Measurements from ENCODE around the gene RAC2. TPM values are rescaled to one million over a fixed set of nuclear protein-coding genes. Genes with fewer than 3 reads are reported as not detected.
"Not testable (repeated sequence)": the region's sequence is repeated elsewhere in the genome, so short reads cannot be mapped to it uniquely, and the experiment has no call there.

RAC2 gene
- total RNA-seq, 1 donor from 2014 or later: not detected

DNA sequence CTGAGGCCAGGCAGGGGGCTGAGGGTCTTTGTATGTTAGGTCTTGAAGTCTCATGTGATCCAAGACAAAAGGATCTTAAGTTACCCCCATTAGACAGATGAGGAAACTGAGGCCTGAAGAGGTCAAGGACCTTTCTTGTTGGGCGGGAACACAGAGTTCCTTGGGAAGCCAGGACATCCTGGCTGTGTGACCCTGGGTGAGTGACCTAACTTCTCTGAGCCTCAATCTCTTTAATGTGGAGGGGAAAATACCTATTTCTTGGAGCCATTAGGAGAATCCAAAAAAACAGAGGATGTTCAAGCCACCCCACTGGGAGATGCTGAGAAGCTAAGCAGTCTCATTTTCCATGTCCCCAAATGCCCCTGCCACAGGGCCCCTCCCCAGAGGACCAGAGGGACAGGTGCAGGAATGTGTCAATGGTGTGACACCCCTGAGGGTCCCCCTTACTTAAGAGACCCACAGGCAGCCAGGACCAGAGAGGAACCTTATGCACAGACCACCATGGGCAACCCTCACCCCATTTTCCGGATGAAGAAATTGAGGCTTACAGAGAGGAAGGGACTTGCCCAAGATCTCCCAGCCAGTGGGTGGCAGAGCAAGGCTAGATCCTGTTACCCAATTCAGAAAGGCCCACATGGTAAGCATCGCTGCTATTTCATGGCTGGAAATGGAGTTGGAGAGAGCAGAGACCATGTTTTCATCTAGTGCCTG lies 8.0 kb downstream of the RAC2 start:
- DNase-seq (ENCODE audit: low read depth): no peak

DNA sequence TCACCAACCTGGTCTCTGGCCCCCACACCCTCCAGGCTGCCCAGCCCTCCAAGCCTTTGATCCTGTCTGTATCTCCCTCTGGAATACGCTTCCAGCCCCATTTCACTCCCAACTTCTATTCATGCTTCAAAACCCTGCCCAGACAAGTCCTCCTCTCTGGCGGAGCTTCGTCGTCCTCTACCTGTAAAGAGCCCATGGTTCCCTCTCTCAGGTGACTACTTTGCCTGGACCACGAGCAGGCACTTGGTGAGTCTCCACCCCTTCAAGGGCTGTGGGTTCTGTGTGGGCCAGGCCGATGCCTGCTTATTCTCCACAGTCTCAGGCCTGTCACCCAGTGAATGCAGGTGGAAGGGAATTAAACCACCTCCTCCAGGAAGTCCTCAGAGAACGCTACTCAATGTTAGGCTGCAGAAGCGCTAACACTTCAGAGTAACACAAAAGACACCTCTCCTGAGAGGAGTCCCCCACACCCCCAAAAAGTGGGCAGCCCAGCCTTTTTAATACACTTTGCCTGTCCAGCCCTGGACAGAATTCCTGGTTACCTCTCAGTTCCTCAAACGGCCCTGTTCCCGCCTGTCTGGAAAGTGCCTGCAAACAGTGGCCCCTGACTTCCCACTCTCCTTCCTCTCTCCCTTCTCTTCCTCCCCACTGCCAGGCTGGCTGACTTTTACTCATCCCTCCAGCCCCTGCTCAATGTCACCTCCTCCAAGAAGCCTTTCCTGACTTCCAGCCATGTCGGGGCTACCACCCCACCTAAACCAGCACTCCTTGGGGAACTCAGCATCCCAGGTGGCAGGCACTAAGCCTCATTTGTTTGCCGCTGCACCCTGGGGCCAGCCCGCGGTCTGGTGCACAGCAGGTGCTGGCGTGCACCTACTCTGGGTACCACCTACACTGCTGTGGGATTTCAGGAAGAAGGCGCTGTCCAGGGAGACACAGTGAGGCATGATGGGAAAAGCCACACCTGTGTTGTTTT lies 9.0 kb downstream of the RAC2 start:
- no peak for DNase-seq (ENCODE audit: low read depth)

DNA sequence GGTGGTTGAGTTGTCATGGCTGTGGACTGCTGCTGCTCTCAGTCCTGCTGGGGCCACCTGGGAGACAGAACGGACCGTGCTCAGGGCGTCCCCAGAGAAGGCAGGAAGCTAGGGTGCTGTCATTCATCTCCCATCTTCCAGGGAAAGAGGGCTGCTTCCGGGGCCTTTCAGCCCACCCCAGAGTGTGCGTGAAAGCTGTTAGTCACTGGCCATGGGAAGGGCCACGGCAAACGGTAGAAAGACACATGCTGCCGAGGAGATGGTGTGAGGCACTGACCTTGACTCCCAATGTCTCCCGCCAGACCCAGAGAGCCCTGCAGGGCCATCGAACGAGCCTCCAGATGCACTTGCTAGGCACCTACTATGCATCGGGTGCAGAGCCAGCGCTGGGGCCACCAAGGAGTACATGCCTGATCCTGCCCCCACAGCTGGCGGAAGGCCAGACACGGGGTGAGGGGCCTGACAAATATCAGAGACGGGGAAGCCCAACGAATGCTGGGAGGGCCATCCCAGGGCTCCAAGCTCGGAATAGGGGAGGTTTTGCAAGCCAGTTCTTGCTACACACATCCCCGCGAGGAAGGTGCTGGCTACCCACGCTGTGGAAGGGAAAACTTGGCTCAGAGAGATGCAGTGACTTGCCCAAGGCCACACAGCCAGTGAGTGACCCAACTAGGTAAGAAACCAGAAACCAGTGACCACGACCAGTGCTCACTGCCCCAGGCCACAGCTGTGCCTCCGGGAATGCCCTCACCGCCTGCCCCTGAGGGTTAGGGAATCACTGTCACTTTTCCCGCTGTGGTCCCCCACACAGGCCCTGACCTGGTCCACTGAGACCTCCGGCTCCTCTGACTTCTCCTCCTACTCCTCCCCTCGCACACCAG lies 10.1 kb downstream of the RAC2 start:
- DNase-seq (ENCODE audit: low read depth): no peak

DNA sequence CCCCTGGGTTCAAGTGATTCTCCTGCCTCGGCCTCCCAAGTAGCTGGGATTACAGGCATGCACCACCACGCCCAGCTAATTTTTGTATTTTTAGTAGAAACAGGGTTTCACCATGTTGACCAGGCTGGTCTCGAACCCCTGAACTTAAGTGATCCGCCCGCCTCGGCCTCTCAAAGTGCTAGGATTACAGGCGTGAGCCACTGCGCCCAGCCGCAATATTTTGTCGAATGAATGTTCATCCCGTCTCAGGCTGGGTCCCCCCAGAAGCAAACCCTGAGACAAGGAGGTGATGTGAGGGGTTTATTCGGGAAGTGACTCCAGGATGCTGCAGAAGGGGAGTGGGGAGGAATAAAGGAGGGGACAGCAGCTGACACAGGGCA lies 10.7 kb downstream of the RAC2 start:
- not testable (repeated sequence) for DNase-seq (ENCODE audit: low read depth)

DNA sequence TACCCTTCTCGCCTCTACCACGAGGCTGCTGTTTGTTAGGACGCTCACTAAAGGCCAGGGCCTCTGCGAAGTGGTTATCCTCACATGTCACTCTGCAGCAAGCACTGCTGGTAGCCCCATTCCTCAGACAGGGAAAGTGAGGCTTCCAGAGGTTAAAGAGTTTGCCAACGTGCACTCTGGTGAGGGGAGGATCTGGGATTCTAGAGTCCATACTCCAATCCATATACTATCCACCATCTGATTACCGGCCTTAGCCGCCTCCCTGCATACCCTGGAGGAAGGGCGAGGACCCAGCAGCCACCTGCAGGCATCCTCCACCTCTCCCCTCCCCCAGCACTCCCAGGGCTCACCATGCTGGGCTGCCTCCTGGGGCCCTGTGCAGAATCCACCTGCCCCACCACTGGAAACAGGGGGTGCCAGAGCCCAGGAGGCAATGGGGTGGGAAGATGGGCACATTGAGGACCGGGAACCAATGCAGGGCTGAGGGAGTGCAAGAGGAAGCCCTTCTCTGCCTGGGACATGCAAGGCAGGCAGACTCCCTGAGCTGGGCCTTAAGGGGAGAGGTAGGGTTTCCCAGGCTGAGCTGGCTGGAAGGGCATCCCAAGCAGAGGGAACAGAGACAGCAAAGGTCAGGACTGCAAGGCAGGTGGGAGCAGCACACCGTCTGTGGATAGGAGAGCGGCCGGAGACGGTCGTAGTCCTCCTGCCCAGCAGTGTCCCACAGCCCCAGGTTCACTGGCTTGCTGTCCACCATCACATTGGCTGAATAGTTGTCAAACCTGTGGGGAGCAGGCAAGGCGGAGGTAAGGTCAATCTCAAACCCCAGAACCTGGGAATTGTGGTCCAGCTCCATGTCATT lies 11.7 kb downstream of the RAC2 start:
- no peak for DNase-seq (ENCODE audit: low read depth)

DNA sequence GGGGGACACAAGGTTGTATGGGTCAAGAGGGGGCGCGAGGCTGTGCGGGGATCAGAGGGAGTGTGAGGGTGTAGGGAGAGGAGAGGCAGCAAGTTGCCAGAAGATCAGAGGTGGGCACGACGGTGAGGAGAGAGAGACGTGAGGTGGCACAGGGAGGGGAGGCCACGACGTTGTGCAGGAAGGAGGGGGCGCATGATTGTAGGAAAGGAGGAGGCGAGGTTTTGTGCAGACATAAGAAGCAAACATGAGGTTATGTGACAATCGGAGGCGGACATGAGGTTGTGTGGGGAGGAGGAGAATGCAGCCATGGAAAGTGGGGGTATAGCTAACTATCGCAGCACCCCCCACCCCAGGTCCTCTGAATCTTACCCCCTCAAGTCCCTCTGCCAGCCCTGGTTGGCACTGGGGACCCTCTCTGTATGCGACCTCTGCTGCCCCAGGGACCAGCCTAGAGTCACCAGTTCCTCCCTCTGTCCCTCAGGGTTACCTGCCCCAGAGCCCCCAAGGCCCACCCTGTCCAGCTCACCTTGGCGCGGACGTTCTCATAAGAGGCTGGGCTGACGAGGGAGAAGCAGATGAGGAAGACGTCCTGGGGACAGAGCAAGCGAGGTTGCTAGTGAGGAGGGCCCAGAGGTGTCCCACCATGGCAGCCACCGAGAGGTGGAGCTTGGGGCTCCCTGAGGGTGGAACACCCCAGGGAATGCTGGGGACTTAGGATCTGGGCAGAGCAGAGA lies 12.5 kb downstream of the RAC2 start:
- no peak for DNase-seq (ENCODE audit: low read depth)

DNA sequence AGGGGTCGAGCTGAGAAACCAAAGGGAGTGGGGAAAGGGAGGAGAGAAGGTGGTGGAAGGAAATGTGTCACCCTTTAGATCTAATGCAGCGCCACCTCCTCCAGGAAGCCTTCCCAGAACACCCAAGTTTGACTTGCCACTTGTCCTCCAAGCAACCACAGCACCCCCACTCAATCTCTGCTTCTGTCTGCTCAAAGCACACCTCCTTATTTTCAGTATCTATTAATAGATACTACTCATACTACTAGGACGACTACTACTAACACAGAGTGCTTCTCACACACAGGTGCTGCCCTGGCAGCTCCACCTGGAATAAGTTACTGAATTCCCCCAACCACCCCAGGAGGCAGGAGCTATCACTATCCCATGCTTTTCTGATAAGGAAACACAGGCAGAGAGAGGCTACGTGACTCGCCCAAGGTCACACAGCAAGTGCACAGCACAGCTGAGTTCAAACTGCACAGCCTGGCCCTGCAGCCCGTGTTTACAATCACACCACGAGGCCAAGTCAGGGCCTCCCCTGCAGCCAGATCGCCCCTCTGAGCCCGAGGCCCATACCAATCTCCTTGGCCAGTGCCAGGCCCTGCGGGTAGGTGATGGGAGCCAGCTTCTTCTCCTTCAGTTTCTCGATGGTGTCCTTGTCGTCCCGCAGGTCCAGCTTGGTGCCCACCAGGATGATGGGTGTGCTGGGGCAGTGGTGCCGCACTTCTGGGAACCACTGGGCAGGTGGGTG lies 13.2 kb downstream of the RAC2 start:
- no peak for DNase-seq (ENCODE audit: low read depth)

DNA sequence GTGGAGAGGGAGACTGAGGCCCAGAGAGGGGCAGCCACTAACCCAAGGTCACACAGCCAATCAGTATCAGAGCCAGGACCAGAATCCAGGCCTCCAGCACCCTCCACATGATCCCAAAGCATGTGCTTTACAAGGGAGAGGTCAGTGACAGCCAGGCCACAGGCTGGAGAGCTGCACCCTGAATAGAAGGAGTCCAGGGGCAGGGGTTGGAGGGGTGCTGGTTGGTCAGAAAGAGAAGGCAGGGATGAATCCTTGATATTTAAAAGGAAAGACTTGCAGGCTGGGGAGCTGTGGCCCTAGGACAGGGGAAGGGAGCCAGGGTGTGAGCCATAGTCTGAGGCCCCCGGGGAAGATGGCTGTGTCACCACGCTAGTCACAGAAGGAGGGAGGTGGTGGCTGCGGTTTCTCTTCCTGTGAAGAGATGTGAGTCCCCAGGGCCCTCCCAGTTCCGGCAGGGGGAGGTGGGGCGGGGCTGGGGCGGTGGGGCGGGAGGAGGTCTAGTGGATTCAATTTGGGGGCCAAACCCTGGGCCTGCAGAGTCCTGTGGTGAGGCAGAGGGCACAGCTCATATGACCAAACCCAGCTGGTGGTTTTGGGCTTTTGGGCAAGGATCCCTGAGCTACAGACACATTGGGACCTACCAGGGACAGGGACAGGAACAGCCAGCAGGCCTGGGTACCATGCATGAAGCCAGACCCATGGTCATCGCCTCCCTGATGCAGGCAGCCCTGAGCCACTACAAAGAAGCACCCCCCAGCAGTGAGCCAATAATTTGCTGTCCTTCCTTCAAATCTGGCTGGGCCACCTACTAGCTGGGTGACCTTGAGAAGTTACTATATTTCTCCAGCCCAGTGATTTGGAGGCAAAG lies 14.0 kb downstream of the RAC2 start:
- DNase-seq (ENCODE audit: low read depth): peak; percentile 32

DNA sequence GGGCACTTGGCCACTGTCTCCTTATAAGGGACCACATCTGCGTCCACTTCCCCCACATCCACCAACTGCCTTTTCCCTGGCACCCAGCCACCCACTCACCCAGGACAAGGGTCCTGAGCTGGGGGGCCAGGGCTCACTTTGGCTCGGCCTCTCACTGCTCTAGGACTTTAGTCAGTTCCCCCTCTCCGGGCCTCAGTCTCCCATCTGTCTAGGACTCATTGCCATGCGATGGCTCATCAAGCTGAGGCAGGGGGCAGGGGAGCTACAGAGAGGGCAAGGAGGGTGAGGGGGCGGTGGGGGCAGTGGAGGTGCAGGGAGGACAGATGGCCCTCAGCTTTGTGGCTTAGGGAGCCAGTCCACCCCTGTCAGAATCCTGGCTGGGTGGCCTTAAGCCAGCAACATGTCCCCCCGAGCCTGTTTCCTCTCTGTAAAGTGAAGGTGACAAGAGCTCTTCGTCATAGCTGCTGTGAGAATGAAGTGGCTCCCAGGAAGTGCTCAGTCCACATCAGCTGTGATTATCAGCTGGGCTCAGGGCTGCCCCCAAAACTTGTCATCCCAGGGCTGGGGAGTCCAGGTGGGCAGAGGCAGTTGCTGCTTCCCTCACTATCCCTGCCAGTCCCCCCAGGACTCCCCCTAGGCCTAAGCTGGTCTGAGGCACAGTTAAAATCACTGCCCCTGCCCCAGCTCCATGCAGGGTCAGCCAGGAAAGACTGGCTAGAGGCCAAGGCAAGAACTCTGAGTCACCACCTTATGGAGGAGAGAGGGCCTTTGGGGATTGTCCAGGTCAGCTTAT lies 14.9 kb downstream of the RAC2 start:
- DNase-seq (ENCODE audit: low read depth): peak; percentile 48

DNA sequence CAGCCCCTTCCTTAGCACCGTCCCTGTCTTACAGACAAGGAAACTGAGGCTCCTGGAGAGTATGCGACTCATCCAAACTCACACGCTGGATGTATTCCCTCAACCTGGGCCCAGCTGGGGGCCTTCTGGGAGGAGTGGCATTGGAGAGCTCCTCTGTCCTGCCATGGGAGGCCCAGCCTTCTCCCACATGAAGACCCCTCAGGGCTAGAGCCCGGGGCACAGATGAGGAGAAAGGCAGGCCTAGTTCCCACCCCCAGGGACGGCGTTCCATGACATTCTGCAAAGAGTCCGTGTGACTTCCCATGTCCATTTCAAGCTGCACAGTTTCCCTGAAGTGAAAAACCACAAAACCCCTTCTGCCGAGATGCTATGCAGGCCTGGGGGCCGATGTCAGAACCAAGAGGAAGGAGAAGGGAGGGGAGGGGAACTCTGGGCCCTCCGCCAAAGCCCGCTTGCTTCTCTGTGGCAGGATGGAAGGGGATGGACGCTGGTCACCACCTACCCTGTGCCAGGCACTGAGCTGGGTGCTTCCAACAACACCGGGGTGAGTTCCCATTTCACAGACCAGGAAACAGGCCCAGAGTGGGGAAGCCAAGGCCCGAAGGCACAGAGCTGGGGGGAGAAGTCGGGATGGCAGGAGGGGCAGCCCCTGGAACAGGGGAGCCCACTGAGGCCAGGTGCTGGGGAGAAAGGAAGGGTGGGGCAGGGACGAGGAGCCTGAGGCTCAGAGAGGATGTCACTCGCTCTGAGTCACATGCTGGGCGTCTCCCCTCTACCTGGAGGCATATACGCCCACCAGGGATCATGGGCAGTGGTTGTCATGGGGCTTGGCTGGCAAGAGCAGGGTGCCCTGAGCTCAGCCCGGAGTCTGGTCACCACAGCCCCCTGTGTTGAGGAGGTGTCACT lies 15.7 kb downstream of the RAC2 start:
- no peak for DNase-seq (ENCODE audit: low read depth)

DNA sequence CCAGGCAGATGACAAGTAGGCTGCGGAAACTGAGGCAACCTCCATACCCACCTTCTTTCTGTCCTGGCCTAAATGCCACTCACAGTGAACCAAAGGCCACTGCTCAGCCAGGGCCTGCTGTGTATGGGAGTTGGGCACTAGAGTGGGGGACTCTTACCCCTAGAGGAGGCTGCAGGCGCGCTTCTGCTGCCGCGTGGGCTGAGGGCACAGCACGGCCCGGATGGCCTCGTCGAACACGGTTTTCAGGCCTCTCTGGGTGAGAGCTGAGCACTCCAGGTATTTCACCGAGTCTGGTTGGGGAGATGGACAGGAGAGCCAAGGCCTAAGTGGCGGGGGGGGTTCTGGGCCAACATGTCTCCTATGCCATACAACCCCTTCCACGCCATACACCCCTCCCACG lies 17.6 kb downstream of the RAC2 start:
- no peak for DNase-seq (ENCODE audit: low read depth)

DNA sequence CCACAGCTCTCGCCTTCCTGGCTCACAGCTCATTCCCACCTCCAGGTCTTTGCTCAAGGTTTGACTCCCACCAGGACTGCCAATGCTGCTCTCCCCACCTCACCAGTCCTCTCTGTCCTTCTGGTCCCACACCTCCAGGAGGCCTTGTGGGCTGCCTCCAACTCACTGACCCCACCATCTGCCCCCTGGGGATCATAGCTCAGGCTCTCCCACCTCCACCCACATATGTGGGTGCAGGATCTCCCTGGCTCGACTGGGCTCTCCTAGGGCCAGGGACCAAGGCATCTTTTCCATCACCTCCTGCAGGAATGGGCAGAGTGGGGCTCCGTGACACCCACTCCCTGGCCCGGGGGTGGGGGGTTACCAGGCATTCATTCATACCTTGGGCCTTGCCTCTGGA lies 18.0 kb downstream of the RAC2 start:
- DNase-seq (ENCODE audit: low read depth): no peak

DNA sequence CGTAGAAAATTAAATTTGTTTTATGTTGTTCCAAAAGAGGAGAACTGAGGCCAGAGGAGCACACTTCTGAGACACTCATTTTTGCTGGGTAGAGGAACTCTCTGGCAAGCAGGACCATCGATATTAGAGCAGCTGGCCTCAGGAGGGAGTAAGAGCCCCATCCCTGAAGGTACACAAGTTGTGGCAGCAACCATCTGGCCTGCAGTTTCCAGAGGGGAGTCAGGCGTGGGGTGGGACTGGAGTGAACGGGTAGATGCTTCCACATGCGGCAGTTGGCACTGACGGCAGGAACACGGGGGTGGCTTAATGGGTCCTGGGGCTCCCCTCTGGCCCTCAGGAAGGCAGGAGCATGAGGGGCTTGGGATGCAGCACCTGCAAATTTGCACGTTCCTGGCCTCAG lies 18.6 kb downstream of the RAC2 start:
- DNase-seq (ENCODE audit: low read depth): no peak

DNA sequence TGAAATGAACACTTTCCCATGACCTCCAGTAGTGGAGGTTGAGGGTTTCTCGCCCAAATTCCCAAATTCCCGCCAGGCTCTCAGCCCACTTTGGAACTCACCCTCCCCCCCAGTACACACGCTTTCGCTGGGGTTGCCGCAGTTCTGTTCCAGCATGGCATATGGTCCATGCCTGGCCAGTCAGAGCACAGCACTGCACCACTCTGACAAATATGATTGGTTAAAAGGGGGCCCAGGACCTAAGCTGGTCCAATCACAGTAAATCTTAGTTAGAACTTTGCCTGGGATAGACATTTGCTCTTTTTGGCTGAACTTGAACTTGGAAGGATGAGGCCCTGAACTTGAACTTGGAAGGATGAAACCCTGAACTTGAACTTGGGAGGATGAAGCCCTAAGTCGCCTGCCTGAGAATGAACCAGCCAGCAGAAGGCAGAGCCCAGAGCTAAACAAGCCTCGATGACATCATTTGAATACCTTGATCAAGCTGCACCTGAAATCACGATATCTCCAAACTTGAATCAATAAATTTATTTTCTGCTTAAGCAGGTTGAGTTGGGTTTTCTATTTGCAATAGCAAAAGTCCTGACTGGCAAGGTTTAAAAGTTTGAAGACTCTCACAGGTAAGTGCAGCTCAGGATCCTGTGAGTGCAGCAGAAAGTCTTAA lies 19.2 kb downstream of the RAC2 start:
- DNase-seq (ENCODE audit: low read depth): no peak

DNA sequence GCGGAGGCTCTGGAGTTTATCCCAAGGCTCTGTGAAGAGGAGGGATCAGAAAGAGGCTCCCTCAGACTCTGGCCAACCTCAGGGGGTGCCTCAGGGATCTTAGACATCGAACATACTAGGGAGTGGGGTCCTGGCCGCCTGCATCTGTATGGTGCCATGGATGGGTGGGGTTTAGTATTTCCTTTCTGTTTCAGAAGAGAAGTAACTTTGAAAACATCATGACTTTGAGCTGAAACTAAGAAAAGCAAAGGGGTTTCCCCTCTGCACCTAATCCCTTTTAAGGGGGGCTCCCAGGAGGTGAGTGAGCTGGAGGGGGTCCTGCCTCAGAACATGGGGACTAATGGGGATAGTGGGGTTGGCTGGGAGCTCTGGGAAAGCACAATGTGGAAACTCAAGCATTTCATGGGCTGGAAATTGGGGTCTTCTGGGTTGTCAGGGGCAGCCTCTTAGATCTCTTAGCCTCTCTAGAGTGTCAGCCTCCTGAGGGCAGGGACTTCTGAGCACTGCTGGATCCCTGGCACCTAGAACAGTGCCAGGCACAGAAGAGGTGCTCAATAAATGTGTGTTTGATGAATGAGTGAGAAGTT lies 20.0 kb downstream of the RAC2 start:
- DNase-seq (ENCODE audit: low read depth): no peak

Data from myocyte (in vitro differentiated cells).